GM23248 (cell line): Measurements from ENCODE around the gene PPDPF. TPM values are rescaled to one million over a fixed set of nuclear protein-coding genes. Genes with fewer than 3 reads are reported as not detected.

Experiments used
- DNase-seq: peaks from one replicate; pipeline ENCODE4 v3.0.0-alpha.2; 2015
- H2AFZ ChIP-seq: fragments of 200-600 bp; sonication (generic); 2 replicates; pipeline ENCODE4 v1.6.1; 2016; ENCODE audit warnings: antibody characterized with exemption
- H3F3A ChIP-seq: fragments of 200-600 bp; sonication (generic); 2 replicates; pipeline ENCODE4 v1.6.1; 2016; ENCODE audit warnings: mild to moderate bottlenecking, antibody characterized with exemption, mixed run types; ENCODE audit not compliant: insufficient read depth
- H3K27ac ChIP-seq: fragments of 200-600 bp; sonication (generic); 2 replicates; pipeline ENCODE4 v1.5.1; 2016; ENCODE audit warnings: mild to moderate bottlenecking
- H3K27me3 ChIP-seq: fragments of 200-600 bp; sonication (generic); replicated peaks from 2 replicates; pipeline ENCODE4 v1.6.1; 2016; ENCODE audit warnings: mild to moderate bottlenecking; ENCODE audit not compliant: insufficient read depth
- H3K36me3 ChIP-seq: fragments of 200-600 bp; sonication (generic); 2 replicates; pipeline ENCODE4 v1.6.1; 2016; ENCODE audit warnings: low read depth, mild to moderate bottlenecking
- H3K4me1 ChIP-seq: fragments of 200-600 bp; sonication (generic); 2 replicates; pipeline ENCODE4 v1.6.1; 2016; ENCODE audit warnings: mild to moderate bottlenecking; ENCODE audit not compliant: insufficient read depth
- H3K4me2 ChIP-seq: fragments of 200-600 bp; sonication (generic); one replicate; pipeline ENCODE4 v1.6.1; 2016; ENCODE audit warnings: mild to moderate bottlenecking; ENCODE audit not compliant: unreplicated experiment
- H3K4me3 ChIP-seq: fragments of 200-600 bp; sonication (generic); 2 replicates; pipeline ENCODE4 v1.5.1; 2016; ENCODE audit warnings: mild to moderate bottlenecking
- H3K79me2 ChIP-seq: fragments of 200-600 bp; sonication (generic); 2 replicates; pipeline ENCODE4 v1.6.1; 2016; ENCODE audit warnings: mild to moderate bottlenecking; ENCODE audit not compliant: insufficient read depth
- H3K9ac ChIP-seq: fragments of 200-600 bp; sonication (generic); 2 replicates; pipeline ENCODE4 v1.6.1; 2016; ENCODE audit warnings: mild to moderate bottlenecking
- H3K9me2 ChIP-seq: fragments of 200-600 bp; sonication (generic); 2 replicates; pipeline ENCODE4 v1.6.1; 2016; ENCODE audit warnings: mixed run types, mild to moderate bottlenecking, moderate library complexity; ENCODE audit not compliant: insufficient read depth
- H3K9me3 ChIP-seq: fragments of 200-600 bp; sonication (generic); one replicate; pipeline ENCODE4 v1.6.1; 2017; ENCODE audit warnings: low read depth
- H4K20me1 ChIP-seq: fragments of 200-600 bp; sonication (generic); 2 replicates; pipeline ENCODE4 v1.6.0; 2016; ENCODE audit not compliant: insufficient read depth
- EZH2 ChIP-seq: fragments of 200-600 bp; sonication (generic); IDR thresholded peaks from 2 replicates; pipeline ENCODE4 v1.6.1; 2018; ENCODE audit warnings: antibody characterized with exemption, mild to moderate bottlenecking; ENCODE audit not compliant: insufficient read depth, poor library complexity, severe bottlenecking
- EZH2phosphoT487 ChIP-seq: fragments of 200-600 bp; sonication (generic); IDR thresholded peaks from 2 replicates; pipeline ENCODE4 v1.6.1; 2018; ENCODE audit warnings: antibody characterized with exemption, moderate library complexity, mild to moderate bottlenecking, low read depth; ENCODE audit not compliant: insufficient read depth
- WGBS, 2 experiments: methylation state at CpG; one replicate each; pipeline ENCODE4 v1.1.6; 2015 to 2017; ENCODE audit warnings: low lambda C conversion rate in 2 of 2, low coverage in 1 of 2; ENCODE audit errors: missing lambda C conversion rate in 2 of 2; 5-methylcytosine and 5-hydroxymethylcytosine counted together
- in situ Hi-C: fragments of 300-500 bp; cut with MboI; formaldehyde crosslinking; loops from 2 replicates; pipeline ENCODE4 v1.15.0; 2020
- polyA plus RNA-seq: library from polyadenylated mRNA; unstranded; fragments of >200 nt; fragmentation: Nextera tagmentation; extraction: Ambion mirVana; gene quantifications from 2 replicates; pipeline ENCODE4 v1.2.1, GENCODE V29; 2016
- total RNA-seq: library from RNA; depleted of rRNA; stranded (reverse); fragments of >200 nt; shearing (Covaris generic); gene quantifications from 2 replicates; pipeline ENCODE4 v1.2.3, GENCODE V29; 2014

PPDPF gene
- total and polyA plus RNA-seq, 2 experiments from 2014 or later: 170 to 236 TPM

DNA sequence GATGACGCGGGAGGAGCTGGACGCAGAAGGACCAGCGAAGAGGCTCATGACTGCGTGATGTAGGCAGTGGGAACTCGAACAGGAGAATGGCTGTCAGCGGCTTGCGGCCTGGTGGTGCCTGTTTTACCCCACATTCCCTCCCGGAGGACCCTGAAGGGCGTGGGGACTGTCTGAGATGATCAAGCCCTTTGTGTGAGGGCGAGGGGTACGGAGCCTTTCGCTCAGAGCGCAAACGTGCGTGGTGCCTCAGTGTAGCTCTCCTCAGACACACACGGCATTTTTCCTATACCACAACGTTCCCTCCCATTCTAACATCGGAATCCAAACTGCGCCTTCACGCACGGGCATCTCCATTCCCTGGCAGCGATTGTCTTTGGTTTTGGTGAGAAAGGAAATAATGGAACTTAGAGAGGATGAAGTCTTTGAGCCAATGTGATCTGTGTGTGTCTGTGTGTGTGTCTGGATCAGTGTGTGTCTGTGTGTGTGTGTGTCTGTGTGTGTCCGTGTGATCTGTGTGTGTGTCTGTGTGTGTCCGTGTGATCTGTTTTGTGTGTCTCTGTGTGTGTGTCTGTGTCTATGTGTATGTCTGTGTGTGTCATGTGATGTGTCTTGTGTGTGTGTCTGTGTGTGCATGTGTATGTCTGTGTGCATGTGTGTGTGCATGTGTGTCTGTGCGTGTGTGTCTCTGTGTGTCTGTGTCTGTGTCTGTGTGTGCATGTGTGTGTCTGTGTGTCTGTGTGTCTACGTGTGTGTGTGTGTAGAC, 11.3 kb downstream of the PPDPF start:
- no peaks in the 10 kb centered on the region for H4K20me1 ChIP-seq
- H3K9me3 ChIP-seq: no peaks in the 10 kb centered on the region
- H3K27ac ChIP-seq: no peak overlapping the region
- H3K79me2 ChIP-seq: no peaks in the 10 kb centered on the region
- in situ Hi-C loops: no loop called here
- TF ChIP-seq EZH2phosphoT487 (no peak), EZH2 (no peak)
- H3K9me2 ChIP-seq: no peaks in the 10 kb centered on the region
- no peaks in the 10 kb centered on the region for H3K36me3 ChIP-seq
- no peak for DNase-seq
- no peak overlapping the region for H3K4me2 ChIP-seq
- H3K9ac ChIP-seq: no peak overlapping the region
- H3F3A ChIP-seq: peaks cover 13% of the 10 kb centered on the region
- H3K4me3 ChIP-seq: no peak overlapping the region
- H3K4me1 ChIP-seq: no peaks in the 10 kb centered on the region
- H3K27me3 ChIP-seq: no peaks in the 10 kb centered on the region
- WGBS, 2 experiments: 52 to 55% methylated on average over 27 of the region's 27 CpGs
- H2AFZ ChIP-seq: no peak overlapping the region

DNA sequence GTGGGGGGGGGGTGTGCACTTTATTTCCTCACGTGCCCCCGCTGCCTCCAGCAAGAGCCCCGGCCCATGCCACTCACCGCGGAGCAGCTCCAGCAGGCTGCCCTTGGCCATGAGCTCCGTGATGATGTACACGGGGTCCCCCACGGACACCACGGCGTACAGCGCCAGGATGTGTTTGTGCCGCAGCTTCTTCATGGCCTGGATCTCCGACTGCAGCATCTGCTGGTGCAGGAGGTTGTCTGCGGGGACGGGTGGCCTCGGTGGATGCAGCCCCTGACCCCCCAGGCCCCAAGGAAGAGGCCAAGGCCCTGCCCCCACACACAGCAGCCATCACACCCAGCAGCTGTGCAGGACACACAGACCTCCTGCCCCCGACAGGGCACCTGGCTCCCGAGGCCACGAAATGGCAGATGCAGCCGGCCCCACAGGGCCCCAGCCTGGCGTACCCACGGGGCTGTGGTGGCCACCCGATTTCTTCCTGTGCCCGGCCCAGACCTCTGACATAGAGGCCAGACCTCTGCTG, 11.9 kb downstream of the PPDPF start:
- Histone ChIP-seq H3K27me3 (no peaks in the 10 kb centered on the region), H3K9me3 (no peaks in the 10 kb centered on the region), H3K27ac (no peak overlapping the region), H3K79me2 (no peaks in the 10 kb centered on the region), H3K36me3 (no peaks in the 10 kb centered on the region), H3F3A (peaks cover 6% of the 10 kb centered on the region), H2AFZ (no peak overlapping the region), H3K9ac (no peak overlapping the region), H4K20me1 (no peaks in the 10 kb centered on the region), H3K4me1 (no peaks in the 10 kb centered on the region), H3K4me3 (no peak overlapping the region), H3K4me2 (no peak overlapping the region), H3K9me2 (no peaks in the 10 kb centered on the region)
- no peak for DNase-seq
- in situ Hi-C loops: no loop called here
- WGBS, 2 experiments: 49 to 52% methylated on average over 21 to 24 of the region's 24 CpGs
- TF ChIP-seq EZH2 (no peak), EZH2phosphoT487 (no peak)

- Histone ChIP-seq H3K27me3 (no peaks in the 10 kb centered on the region), H2AFZ (no peak overlapping the region), H3K79me2 (no peaks in the 10 kb centered on the region), H3K27ac (no peak overlapping the region), H3K36me3 (no peaks in the 10 kb centered on the region), H3F3A (no peaks in the 10 kb centered on the region), H3K9me2 (no peaks in the 10 kb centered on the region), H3K4me3 (no peak overlapping the region), H4K20me1 (no peaks in the 10 kb centered on the region), H3K4me1 (no peaks in the 10 kb centered on the region), H3K4me2 (no peak overlapping the region), H3K9ac (no peak overlapping the region), H3K9me3 (no peaks in the 10 kb centered on the region)
- 61 to 62% methylated on average over 14 of the region's 14 CpGs for WGBS, 2 experiments
- in situ Hi-C loops: no loop called here
- no peak for DNase-seq
- no peak for TF ChIP-seq EZH2phosphoT487
Observed at GRCh38 chr20:63533388-63533787, 12.8 kb downstream of the PPDPF start.

- Histone ChIP-seq H3K4me3 (no peak overlapping the region), H3K4me1 (no peaks in the 10 kb centered on the region), H3F3A (no peaks in the 10 kb centered on the region), H3K4me2 (no peak overlapping the region), H3K9me2 (no peaks in the 10 kb centered on the region), H4K20me1 (no peaks in the 10 kb centered on the region), H2AFZ (no peak overlapping the region), H3K9ac (no peak overlapping the region), H3K79me2 (no peaks in the 10 kb centered on the region), H3K27ac (no peak overlapping the region), H3K9me3 (no peaks in the 10 kb centered on the region), H3K36me3 (no peaks in the 10 kb centered on the region), H3K27me3 (no peaks in the 10 kb centered on the region)
- TF ChIP-seq EZH2: no peak
- TF ChIP-seq EZH2phosphoT487: no peak
- no peak for DNase-seq
- in situ Hi-C loops: no loop called here
- WGBS, 2 experiments: 51 to 60% methylated on average over 17 to 24 of the region's 28 CpGs
Observed at GRCh38 chr20:63533871-63534393, 13.4 kb downstream of the PPDPF start.
